Muscle of leg (tissue), 11 donors: ENCODE measurements around the gene MYO7A. TPM values are rescaled to one million over a fixed set of nuclear protein-coding genes. Genes with fewer than 3 reads are reported as not detected.

Experiments used
- DNase-seq: peaks from one replicate; pipeline ENCODE4 v3.0.0; 2013
- H3K27ac ChIP-seq: one replicate; pipeline ENCODE4 v1.5.1; 2013; ENCODE audit warnings: mild to moderate bottlenecking, low read length, control low read depth
- H3K27me3 ChIP-seq: one replicate; pipeline ENCODE4 v1.6.1; 2013; ENCODE audit warnings: low read length; ENCODE audit not compliant: control insufficient read depth, insufficient read depth
- H3K36me3 ChIP-seq: one replicate; pipeline ENCODE4 v1.6.1; 2013; ENCODE audit warnings: low read length; ENCODE audit not compliant: control insufficient read depth, insufficient read depth
- H3K4me1 ChIP-seq: one replicate; pipeline ENCODE4 v1.6.1; 2013; ENCODE audit warnings: low read length; ENCODE audit not compliant: control insufficient read depth, insufficient read depth
- H3K4me3 ChIP-seq: one replicate; pipeline ENCODE4 v1.5.1; 2013; ENCODE audit warnings: low read length, control low read depth
- H3K9me3 ChIP-seq: replicated peaks from 2 replicates; pipeline ENCODE4 v1.6.1; 2013; ENCODE audit warnings: low read depth, low read length; ENCODE audit not compliant: control insufficient read depth
- WGBS: methylation state at CpG from one replicate; pipeline ENCODE4 v1.1.5; 2013; ENCODE audit warnings: missing lambda C conversion rate; ENCODE audit not compliant: insufficient coverage; 5-methylcytosine and 5-hydroxymethylcytosine counted together
- polyA plus RNA-seq, 8 donors: library from polyadenylated mRNA; unstranded; fragments of 120-200 nt; gene quantifications; one replicate each; pipeline versions ENCODE4 v1.2.1 to v1.2.3, GENCODE V29; 2013; ENCODE audit warnings: inconsistent platforms in 1 of 8, low replicate concordance in 1 of 8; ENCODE audit not compliant: insufficient read length in 8 of 8, insufficient read depth in 1 of 8
- total RNA-seq: library from RNA; stranded (reverse); fragments of 120-200 nt; gene quantifications from one replicate; pipeline ENCODE4 v1.2.4, GENCODE V29; 2013

MYO7A gene
- total and polyA plus RNA-seq, 9 donors, result 2.2 to 6.5 (median 3.8) TPM

DNA sequence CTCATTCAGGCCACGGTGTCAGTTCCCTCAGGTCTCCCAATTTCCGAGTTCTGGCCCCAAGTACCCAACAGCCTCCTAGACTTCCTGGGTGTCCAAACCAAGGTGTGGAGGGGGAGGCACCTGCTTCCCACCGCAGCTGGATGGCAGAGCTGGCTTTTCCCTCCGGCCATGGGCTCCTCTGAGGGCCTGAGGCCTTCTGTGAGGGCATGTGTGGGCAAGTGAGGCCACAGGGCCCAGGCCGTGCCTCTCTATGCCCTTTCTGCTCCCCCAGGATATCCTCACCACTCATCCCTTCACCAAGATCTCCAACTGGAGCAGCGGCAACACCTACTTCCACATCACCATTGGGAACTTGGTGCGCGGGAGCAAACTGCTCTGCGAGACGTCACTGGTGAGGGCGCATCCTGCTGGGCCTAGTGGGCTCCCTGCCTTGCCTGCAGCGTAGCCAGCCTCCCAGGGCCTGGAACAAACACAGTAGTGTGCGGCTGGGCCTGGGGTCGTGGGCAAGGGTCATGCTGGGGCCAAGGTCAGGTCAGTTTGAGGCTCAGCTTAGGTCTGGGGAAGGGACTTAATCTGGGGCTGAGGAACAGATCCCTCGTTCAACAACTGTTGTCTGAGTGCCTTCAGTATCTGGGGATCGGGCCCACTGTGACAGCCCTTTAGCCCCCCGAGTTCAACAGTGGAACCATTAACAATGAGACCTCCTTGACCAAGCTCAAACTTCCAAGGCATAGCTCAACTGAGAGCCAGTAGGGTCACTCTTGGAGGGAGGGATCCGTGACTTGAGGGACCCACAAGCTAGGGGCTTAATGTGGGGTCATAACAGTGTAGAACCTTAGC lies 85.8 kb downstream of the MYO7A start:
- Histone ChIP-seq H3K27ac (no peak overlapping the region), H3K4me1 (no peaks in the 10 kb centered on the region), H3K27me3 (no peaks in the 10 kb centered on the region), H3K36me3 (no peaks in the 10 kb centered on the region), H3K9me3 (no peaks in the 10 kb centered on the region), H3K4me3 (no peak overlapping the region)
- WGBS, result 76% methylated on average over 12 of the region's 18 CpGs
- DNase-seq, result no peak

GRCh38 chr11:77214557-77214956 lies 86.5 kb downstream of the MYO7A start:
- Histone ChIP-seq H3K27ac (no peak overlapping the region), H3K4me1 (no peaks in the 10 kb centered on the region), H3K36me3 (no peaks in the 10 kb centered on the region), H3K9me3 (no peaks in the 10 kb centered on the region), H3K4me3 (no peak overlapping the region), H3K27me3 (no peaks in the 10 kb centered on the region)
- WGBS, result 90% methylated on average over 8 of the region's 9 CpGs
- no peak for DNase-seq

- Histone ChIP-seq H3K4me1 (no peaks in the 10 kb centered on the region), H3K36me3 (no peaks in the 10 kb centered on the region), H3K27me3 (no peaks in the 10 kb centered on the region), H3K4me3 (no peak overlapping the region), H3K9me3 (no peaks in the 10 kb centered on the region), H3K27ac (no peak overlapping the region)
- 66% methylated on average over 3 of the region's 3 CpGs for WGBS
- DNase-seq, result no peak
These were observed 87.1 kb downstream of the MYO7A start for GRCh38 chr11:77215106-77215505.

DNA sequence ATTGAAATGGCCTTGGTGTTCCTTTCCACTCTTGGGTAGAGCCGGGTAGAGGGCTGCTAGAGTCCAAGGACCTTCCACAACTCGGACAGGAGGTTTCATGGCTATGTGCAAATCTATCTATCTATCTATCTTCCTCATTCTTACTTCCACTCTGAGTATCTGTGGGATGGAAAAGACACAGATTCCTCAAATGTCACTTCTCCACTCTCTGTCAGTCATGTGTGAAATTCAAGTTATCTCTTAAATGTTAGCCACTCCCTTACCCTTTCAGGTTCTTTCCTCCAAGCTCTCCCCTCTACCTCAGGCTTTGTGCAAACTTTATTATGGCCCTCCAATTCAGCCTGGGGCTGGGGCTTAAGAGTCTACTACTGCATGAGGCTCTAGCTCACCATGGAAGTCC lies 89.1 kb downstream of the MYO7A start:
- no peaks in the 10 kb centered on the region for H3K9me3 ChIP-seq
- H3K36me3 ChIP-seq, result no peaks in the 10 kb centered on the region
- DNase-seq, result no peak
- no peaks in the 10 kb centered on the region for H3K4me1 ChIP-seq
- H3K27me3 ChIP-seq, result no peaks in the 10 kb centered on the region
- WGBS, result no CpG with 5 or more reads among the region's 2 CpGs
- H3K27ac ChIP-seq, result no peak overlapping the region
- H3K4me3 ChIP-seq, result no peak overlapping the region

DNA sequence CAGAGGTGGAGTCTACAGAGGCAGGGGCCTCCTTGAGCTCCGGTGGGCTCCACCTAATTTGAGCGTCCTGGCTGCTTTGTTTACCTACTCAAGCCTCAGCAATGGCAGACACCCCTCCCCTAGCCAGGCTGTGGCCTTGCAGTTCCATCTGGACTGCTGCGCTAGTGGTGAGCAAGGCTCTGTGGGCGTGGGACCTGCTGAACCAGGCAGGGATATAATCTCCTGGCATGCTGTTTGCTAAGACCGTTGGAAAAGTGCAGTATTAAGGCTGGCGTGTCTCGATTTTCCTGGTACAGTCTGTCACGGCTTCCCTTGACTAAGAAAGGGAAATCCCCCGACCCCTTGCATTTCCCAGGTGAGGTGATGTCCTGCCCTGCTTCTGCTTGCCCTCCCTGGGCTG lies 95.8 kb downstream of the MYO7A start:
- whole genome bisulfite sequencing, result 61% methylated on average over 9 of the region's 9 CpGs
- no peaks in the 10 kb centered on the region for H3K27me3 ChIP-seq
- no peaks in the 10 kb centered on the region for H3K9me3 ChIP-seq
- H3K4me1 ChIP-seq, result no peaks in the 10 kb centered on the region
- no peak overlapping the region for H3K4me3 ChIP-seq
- H3K36me3 ChIP-seq, result no peaks in the 10 kb centered on the region
- H3K27ac ChIP-seq, result no peak overlapping the region
- no peak for DNase-seq

- peaks cover 2% of the 10 kb centered on the region for H3K27me3 ChIP-seq
- H3K36me3 ChIP-seq, result no peaks in the 10 kb centered on the region
- WGBS, result 87% methylated on average over 3 of the region's 5 CpGs
These were observed 103.0 kb downstream of the MYO7A start for GRCh38 chr11:77230878-77231605.

GRCh38 chr11:77231800-77232199 lies 103.8 kb downstream of the MYO7A start:
- no CpG with 5 or more reads among the region's 1 CpG for WGBS
- H3K36me3 ChIP-seq, result no peaks in the 10 kb centered on the region
- no peaks in the 10 kb centered on the region for H3K9me3 ChIP-seq
- H3K27me3 ChIP-seq, result peaks cover 2% of the 10 kb centered on the region
- no peaks in the 10 kb centered on the region for H3K4me1 ChIP-seq
- DNase-seq, result no peak
- H3K4me3 ChIP-seq, result no peak overlapping the region
- H3K27ac ChIP-seq, result no peak overlapping the region

More at GRCh38 chr11:77230878-77231605, 103.0 kb downstream of the MYO7A start:
- Histone ChIP-seq H3K4me3 (no peak overlapping the region), H3K4me1 (no peaks in the 10 kb centered on the region), H3K27ac (no peak overlapping the region), H3K9me3 (no peaks in the 10 kb centered on the region)
- no peak for DNase-seq

GRCh38 chr11:77232242-77232641 lies 104.2 kb downstream of the MYO7A start:
- no peak for DNase-seq
- 96% methylated on average over 2 of the region's 4 CpGs for WGBS
- H3K4me3 ChIP-seq, result no peak overlapping the region
- H3K27me3 ChIP-seq, result peaks cover 2% of the 10 kb centered on the region
- no peaks in the 10 kb centered on the region for H3K9me3 ChIP-seq
- H3K4me1 ChIP-seq, result no peaks in the 10 kb centered on the region
- H3K27ac ChIP-seq, result no peak overlapping the region
- H3K36me3 ChIP-seq, result no peaks in the 10 kb centered on the region

DNA sequence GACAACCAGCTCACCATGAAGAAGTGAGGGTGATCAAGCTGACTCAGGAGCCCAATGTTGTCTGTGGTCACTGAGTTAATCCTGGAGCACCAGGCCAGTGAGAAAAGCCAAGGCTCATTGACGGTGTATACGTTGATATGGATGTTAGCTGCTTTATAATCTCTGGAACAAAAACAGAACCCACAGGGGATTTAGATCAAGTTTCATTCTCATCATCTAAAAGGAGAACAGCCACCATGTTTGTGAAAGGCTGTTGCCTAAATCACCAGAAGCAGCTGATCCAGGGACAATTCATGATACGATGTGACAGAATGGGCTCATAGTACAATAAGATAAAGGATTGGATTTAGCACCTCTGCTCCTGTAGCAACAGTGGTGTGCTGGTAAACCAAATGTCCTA lies 105.0 kb downstream of the MYO7A start:
- WGBS, result no CpG with 5 or more reads among the region's 3 CpGs

DNA sequence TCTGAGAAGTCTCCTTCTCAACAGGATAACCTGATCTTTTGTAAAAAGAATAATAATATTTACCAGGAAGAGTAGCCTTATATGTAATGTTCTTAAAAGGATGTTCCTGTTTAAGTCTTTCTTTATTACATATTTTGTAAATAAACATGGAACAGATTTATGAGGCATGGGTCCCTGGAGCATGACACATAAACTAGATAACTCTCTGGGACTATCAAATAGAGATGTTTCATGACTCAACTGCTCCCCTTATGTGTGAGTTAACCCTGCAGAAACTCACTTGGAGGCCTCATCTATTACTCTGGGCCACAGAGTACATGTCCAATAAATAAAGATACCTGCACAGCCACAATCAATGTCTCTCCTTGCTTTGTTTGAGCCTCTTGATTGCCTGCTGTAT lies 108.9 kb downstream of the MYO7A start:
- DNase-seq, result no peak
- Histone ChIP-seq H3K4me3 (no peak overlapping the region), H3K27me3 (peaks cover 2% of the 10 kb centered on the region), H3K9me3 (no peaks in the 10 kb centered on the region), H3K4me1 (no peaks in the 10 kb centered on the region), H3K36me3 (no peaks in the 10 kb centered on the region), H3K27ac (no peak overlapping the region)

More for the DNA sequence above, 105.0 kb downstream of the MYO7A start:
- no peaks in the 10 kb centered on the region for H3K9me3 ChIP-seq
- no peaks in the 10 kb centered on the region for H3K36me3 ChIP-seq
- peaks cover 2% of the 10 kb centered on the region for H3K27me3 ChIP-seq
- DNase-seq, result no peak
- H3K4me3 ChIP-seq, result no peak overlapping the region
- no peaks in the 10 kb centered on the region for H3K4me1 ChIP-seq
- H3K27ac ChIP-seq, result no peak overlapping the region
